Bronchial epithelial cell (primary cell): ENCODE results near the gene ZBTB8OS. TPM values are rescaled to one million over a fixed set of nuclear protein-coding genes. Genes with fewer than 3 reads are reported as not detected.
"Not testable (repeated sequence)": the region's sequence is repeated elsewhere in the genome, so short reads cannot be mapped to it uniquely, and the experiment has no call there.

ENCODE experiments used
- DNase-seq: peaks from one replicate; pipeline ENCODE4 v3.0.0-alpha.2; 2010; ENCODE audit warnings: low read depth
- FAIRE-seq: peaks from 2 replicates; lab custom pipeline; 2011; peaks lifted over from hg19 to GRCh38; lab: Jason Lieb, UNC
- H3K27me3 ChIP-seq: 2 replicates; pipeline ENCODE4 v1.5.1; 2011; ENCODE audit warnings: low read length; ENCODE audit not compliant: control insufficient read depth, insufficient read depth
- H3K36me3 ChIP-seq: 2 replicates; pipeline ENCODE4 v1.5.1; 2011; ENCODE audit warnings: low read length; ENCODE audit not compliant: control insufficient read depth, insufficient read depth
- H3K4me3 ChIP-seq: 2 replicates; pipeline ENCODE4 v1.5.1; 2011; ENCODE audit warnings: mild to moderate bottlenecking, low read depth, low read length, control low read depth
- total RNA-seq: library from RNA; depleted of rRNA; stranded (reverse); fragments of >200 nt; gene quantifications from 2 replicates; pipeline ENCODE4 v1.2.1, GENCODE V29; 2014
- TF ChIP-seq, protein P1 (sequence below): IDR thresholded peaks from 2 replicates; pipeline ENCODE4 v1.5.1; 2011; ENCODE audit warnings: mild to moderate bottlenecking, moderate library complexity, low read length, control low read depth, inconsistent platforms; ENCODE audit not compliant: insufficient read depth, severe bottlenecking

Gene ZBTB8OS
- 36.6 and 74.9 TPM in 2 replicates for total RNA-seq

DNA sequence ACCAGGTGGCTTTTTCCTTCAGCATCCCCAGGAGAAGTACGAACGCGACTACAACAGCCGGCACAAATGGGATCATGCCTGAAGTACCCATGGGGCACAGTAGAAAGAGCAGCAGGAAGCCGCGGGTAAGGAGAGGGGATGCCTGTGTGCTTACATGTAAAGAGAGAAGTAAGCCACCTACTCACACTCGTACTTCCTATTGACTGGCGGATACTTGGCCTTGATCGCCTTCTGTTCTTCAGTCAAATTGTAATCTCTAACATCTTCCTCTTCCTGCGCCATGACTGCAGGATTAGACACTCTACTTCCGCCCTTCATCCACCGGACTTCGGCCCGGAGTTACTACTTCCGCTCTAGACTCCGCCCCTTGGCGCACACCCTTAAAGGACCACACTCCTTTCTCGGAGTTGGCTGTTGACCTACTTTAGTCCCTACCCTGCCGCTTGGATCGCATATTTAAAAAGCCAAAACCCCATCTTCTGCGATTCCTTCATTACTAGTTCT, at the start of gene ZBTB8OS:
ZBTB8OS (minus strand) TSS at position 303 of the 504 bp plus-strand sequence; CDS start at position 282, 21 bp downstream.
- Histone ChIP-seq H3K27me3 (no peaks in the 10 kb centered on the region), H3K36me3 (peaks cover 5% of the 10 kb centered on the region), H3K4me3 (peak within 1 kb of the TSS; percentile 62)
- peak; percentile 90 for DNase-seq
- no peak for FAIRE-seq
- TF ChIP-seq, protein P1, sequence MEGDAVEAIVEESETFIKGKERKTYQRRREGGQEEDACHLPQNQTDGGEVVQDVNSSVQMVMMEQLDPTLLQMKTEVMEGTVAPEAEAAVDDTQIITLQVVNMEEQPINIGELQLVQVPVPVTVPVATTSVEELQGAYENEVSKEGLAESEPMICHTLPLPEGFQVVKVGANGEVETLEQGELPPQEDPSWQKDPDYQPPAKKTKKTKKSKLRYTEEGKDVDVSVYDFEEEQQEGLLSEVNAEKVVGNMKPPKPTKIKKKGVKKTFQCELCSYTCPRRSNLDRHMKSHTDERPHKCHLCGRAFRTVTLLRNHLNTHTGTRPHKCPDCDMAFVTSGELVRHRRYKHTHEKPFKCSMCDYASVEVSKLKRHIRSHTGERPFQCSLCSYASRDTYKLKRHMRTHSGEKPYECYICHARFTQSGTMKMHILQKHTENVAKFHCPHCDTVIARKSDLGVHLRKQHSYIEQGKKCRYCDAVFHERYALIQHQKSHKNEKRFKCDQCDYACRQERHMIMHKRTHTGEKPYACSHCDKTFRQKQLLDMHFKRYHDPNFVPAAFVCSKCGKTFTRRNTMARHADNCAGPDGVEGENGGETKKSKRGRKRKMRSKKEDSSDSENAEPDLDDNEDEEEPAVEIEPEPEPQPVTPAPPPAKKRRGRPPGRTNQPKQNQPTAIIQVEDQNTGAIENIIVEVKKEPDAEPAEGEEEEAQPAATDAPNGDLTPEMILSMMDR: no peak

DNA sequence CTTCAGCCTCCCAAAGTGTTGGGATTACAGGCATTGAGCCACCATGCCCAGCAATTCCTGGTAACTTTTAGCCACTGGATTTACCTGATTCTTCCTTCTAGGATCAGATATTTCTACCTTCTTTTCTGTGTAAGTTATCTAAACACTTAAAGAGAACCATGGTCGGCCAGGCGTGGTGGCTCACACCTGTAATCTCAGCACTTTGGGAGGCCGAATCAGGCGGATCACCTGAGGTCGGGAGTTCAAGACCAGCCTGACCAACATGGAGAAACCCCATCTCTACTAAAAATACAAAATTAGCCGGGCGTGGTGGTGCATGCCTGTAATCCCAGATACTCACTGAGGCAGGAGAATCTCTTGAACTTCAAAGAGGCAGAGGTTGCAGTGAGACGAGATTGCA, 46.6 kb upstream of the ZBTB8OS start:
- FAIRE-seq, H3K36me3 ChIP-seq, DNase-seq, H3K27me3 ChIP-seq, H3K4me3 ChIP-seq: not testable (repeated sequence)

DNA sequence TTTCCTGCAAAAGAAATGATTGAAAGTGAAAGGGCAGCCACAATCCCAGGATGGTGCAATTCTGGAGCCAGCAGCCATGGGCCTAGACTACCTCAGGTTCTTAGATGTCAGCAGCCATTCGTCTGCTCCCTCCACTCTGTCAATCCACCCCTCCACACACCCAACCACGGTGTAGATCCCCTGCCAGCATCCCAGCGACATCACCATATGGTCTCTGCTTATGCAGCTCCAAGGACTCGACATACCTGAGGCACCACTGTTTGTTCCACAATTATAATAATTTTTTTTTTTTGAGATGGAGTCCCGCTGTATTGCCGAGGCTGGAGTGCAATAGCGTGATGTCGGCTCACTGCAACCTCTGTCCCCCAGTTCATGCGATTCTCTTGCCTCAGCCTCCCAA, 45.7 kb upstream of the ZBTB8OS start:
- Histone ChIP-seq H3K27me3 (no peaks in the 10 kb centered on the region), H3K4me3 (no peak overlapping the region), H3K36me3 (peaks cover 4% of the 10 kb centered on the region)
- TF ChIP-seq, protein P1: no peak
- no peak for FAIRE-seq
- DNase-seq: no peak

GRCh38 chr1:32695098-32695904, 45.0 kb upstream of the ZBTB8OS start:
- TF ChIP-seq, protein P1: no peak
- DNase-seq (no peak), FAIRE-seq (no peak)
- Histone ChIP-seq H3K36me3 (peaks cover 4% of the 10 kb centered on the region), H3K4me3 (no peak overlapping the region), H3K27me3 (no peaks in the 10 kb centered on the region)

- TF ChIP-seq, protein P1: no peak
These were observed 43.3 kb upstream of the ZBTB8OS start for GRCh38 chr1:32693455-32694174.

GRCh38 chr1:32686387-32686786, 36.0 kb upstream of the ZBTB8OS start:
- FAIRE-seq: no peak
- Histone ChIP-seq H3K27me3 (no peaks in the 10 kb centered on the region), H3K4me3 (no peak overlapping the region), H3K36me3 (peaks cover under 1% of the 10 kb centered on the region)
- TF ChIP-seq, protein P1: no peak
- no peak for DNase-seq

More at GRCh38 chr1:32693455-32694174, 43.3 kb upstream of the ZBTB8OS start:
- Histone ChIP-seq H3K36me3 (peaks cover 4% of the 10 kb centered on the region), H3K4me3 (no peak overlapping the region), H3K27me3 (no peaks in the 10 kb centered on the region)
- no peak for DNase-seq
- FAIRE-seq: no peak
